Neuronal stem cell (in vitro differentiated cells): ENCODE data around the gene KIF1C.

ENCODE experiments used
- DNase-seq: peaks from one replicate; pipeline ENCODE4 v3.0.0-alpha.2; 2013; ENCODE audit warnings: low spot score
- H2AFZ ChIP-seq: one replicate; pipeline ENCODE4 v1.6.1; 2013; ENCODE audit warnings: mild to moderate bottlenecking, low read length, inconsistent platforms
- H2AK5ac ChIP-seq: 2 replicates; pipeline ENCODE4 v1.6.1; 2013; ENCODE audit warnings: low read depth, mild to moderate bottlenecking, inconsistent platforms, low read length, moderate library complexity, mixed read lengths
- H2BK120ac ChIP-seq: 2 replicates; pipeline ENCODE4 v1.6.1; 2013; ENCODE audit warnings: low read depth, mild to moderate bottlenecking, inconsistent platforms, low read length, moderate library complexity, mixed read lengths
- H2BK12ac ChIP-seq: one replicate; pipeline ENCODE4 v1.6.1; 2013; ENCODE audit warnings: low read length, inconsistent platforms
- H2BK15ac ChIP-seq: 2 replicates; pipeline ENCODE4 v1.6.1; 2013; ENCODE audit warnings: mild to moderate bottlenecking, low read length, inconsistent platforms, mixed read lengths
- H2BK5ac ChIP-seq: one replicate; pipeline ENCODE4 v1.6.1; 2013; ENCODE audit warnings: inconsistent platforms, mild to moderate bottlenecking, low read length, moderate library complexity
- H3K14ac ChIP-seq: one replicate; pipeline ENCODE4 v1.6.1; 2013; ENCODE audit warnings: low read length, inconsistent platforms
- H3K18ac ChIP-seq: 2 replicates; pipeline ENCODE4 v1.6.1; 2013; ENCODE audit warnings: low read length, inconsistent platforms
- H3K23ac ChIP-seq: 2 replicates; pipeline ENCODE4 v1.6.1; 2013; ENCODE audit warnings: low read depth, mild to moderate bottlenecking, mixed read lengths, low read length, inconsistent platforms; ENCODE audit not compliant: poor library complexity
- H3K27ac ChIP-seq: replicated peaks from 3 replicates; pipeline ENCODE4 v1.5.1; 2013; ENCODE audit warnings: low read length, inconsistent platforms
- H3K27me3 ChIP-seq, 3 experiments: 2 replicates each; pipeline ENCODE4 v1.6.1; 2013; ENCODE audit warnings: low read length in 3 of 3, mild to moderate bottlenecking in 2 of 3, inconsistent platforms in 1 of 3, low read depth in 1 of 3, mixed read lengths in 1 of 3, moderate library complexity in 1 of 3; ENCODE audit not compliant: control insufficient read depth in 3 of 3, insufficient read depth in 3 of 3
- H3K36me3 ChIP-seq, 2 donors: replicated peaks in 1 of 2; 2 replicates each; pipeline ENCODE4 v1.6.1; 2013; ENCODE audit warnings: low read length in 2 of 2; ENCODE audit not compliant: control insufficient read depth in 2 of 2, insufficient read depth in 2 of 2
- H3K4ac ChIP-seq: 2 replicates; pipeline ENCODE4 v1.6.1; 2013; ENCODE audit warnings: inconsistent platforms, mild to moderate bottlenecking, low read length, moderate library complexity
- H3K4me1 ChIP-seq, 2 donors: 1 replicate in 1 of 2; 2 replicates in 1 of 2; pipeline ENCODE4 v1.6.1; 2013; ENCODE audit warnings: low read length in 2 of 2, low read depth in 1 of 2; ENCODE audit not compliant: control insufficient read depth in 2 of 2, insufficient read depth in 1 of 2
- H3K4me2 ChIP-seq: one replicate; pipeline ENCODE4 v1.6.1; 2013; ENCODE audit warnings: mild to moderate bottlenecking, low read length, inconsistent platforms; ENCODE audit not compliant: insufficient read depth, poor library complexity, severe bottlenecking
- H3K4me3 ChIP-seq, 2 donors: 2 replicates each; pipeline ENCODE4 v1.5.1; 2013; ENCODE audit warnings: low read length in 2 of 2, mild to moderate bottlenecking in 2 of 2, inconsistent platforms in 1 of 2, moderate library complexity in 1 of 2
- H3K79me1 ChIP-seq: one replicate; pipeline ENCODE4 v1.6.1; 2013; ENCODE audit warnings: low read depth, mild to moderate bottlenecking, inconsistent platforms, low read length, moderate library complexity
- H3K9ac ChIP-seq: one replicate; pipeline ENCODE4 v1.6.1; 2013; ENCODE audit warnings: mild to moderate bottlenecking, low read depth, low read length, inconsistent platforms; ENCODE audit not compliant: poor library complexity
- H3K9me3 ChIP-seq, 2 donors: replicated peaks in 1 of 2; 2 replicates each; pipeline versions ENCODE3 to v1.6.1; 2013; ENCODE audit warnings: low read length in 2 of 2, mild to moderate bottlenecking in 2 of 2, inconsistent platforms in 1 of 2, low read depth in 1 of 2, mixed read lengths in 1 of 2, moderate library complexity in 1 of 2; ENCODE audit not compliant: control insufficient read depth in 2 of 2, insufficient read depth in 1 of 2
- H4K8ac ChIP-seq: one replicate; pipeline ENCODE4 v1.6.1; 2013; ENCODE audit warnings: low read depth, mild to moderate bottlenecking, inconsistent platforms, low read length, moderate library complexity
- H4K91ac ChIP-seq: one replicate; pipeline ENCODE4 v1.6.1; 2013; ENCODE audit warnings: low read length, low read depth, mild to moderate bottlenecking, inconsistent platforms; ENCODE audit not compliant: poor library complexity
- WGBS, 2 donors: extraction: QIAGEN DNeasy Blood & Tissue Kit; methylation state at CpG; one replicate each; pipeline ENCODE4 v1.1.7; 2013; ENCODE audit warnings: missing lambda C conversion rate in 2 of 2, mixed read lengths in 1 of 2; ENCODE audit not compliant: insufficient read length in 2 of 2, insufficient replicate concordance in 1 of 2; ENCODE audit errors: extremely low coverage in 2 of 2; 5-methylcytosine and 5-hydroxymethylcytosine counted together

The KIF1C gene

DNA sequence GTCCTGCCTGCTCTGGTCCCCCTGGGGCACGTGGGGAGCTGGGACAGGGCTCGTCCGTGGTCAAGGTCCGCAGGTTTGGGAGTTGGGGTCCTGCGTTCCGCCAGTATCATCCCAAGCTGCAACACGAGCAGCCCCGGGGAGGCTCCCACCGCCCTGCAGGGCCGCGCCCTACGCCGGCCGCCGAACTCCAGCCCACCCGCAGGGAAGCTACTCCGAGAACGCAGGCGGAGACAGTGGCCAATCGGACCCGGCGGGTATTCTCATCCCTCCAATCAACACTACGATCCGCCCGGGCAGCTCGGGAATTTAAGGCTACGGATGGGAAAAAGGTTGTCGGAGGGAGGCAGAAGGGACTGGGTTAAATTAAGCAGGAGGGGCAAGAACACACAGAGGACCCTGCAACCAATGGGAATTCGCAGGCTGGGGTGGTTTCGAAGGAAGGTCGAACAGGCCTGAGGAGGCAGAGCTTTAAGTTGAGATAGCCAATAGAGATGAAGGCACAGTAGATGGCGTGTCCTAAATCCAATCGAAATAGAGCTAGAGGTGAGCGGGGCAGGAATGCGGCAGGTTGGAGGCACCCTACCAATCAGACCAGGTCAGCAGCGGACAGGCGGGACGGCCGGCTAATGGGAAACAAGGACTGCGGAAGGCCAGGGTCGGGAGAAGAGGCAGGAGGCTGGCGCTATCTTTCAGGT, 30.8 kb upstream of the KIF1C start:
- peak overlapping the region; percentile 69 for H4K91ac ChIP-seq
- H2AFZ ChIP-seq, result peak overlapping the region; percentile 74
- peaks cover 6 to 36% of the 10 kb centered on the region in 2 donors for H3K36me3 ChIP-seq
- H3K27ac ChIP-seq, result peak overlapping the region; percentile 98
- H3K79me1 ChIP-seq, result peaks cover 2% of the 10 kb centered on the region
- H3K14ac ChIP-seq, result peak overlapping the region; percentile 90
- peaks cover 3 to 9% of the 10 kb centered on the region in 2 donors for H3K9me3 ChIP-seq
- H2BK12ac ChIP-seq, result no peak overlapping the region
- H3K4me3 ChIP-seq, result peak overlapping the region; percentile 67 to 91
- WGBS, 2 donors, result no CpG with 5 or more reads among the region's 42 CpGs
- no peak overlapping the region for H4K8ac ChIP-seq
- peak overlapping the region; percentile 99 for H2AK5ac ChIP-seq
- peak overlapping the region; percentile 97 for H3K18ac ChIP-seq
- peak overlapping the region; percentile 92 for H3K9ac ChIP-seq
- H3K4me2 ChIP-seq, result peak overlapping the region; percentile 95
- H2BK15ac ChIP-seq, result peak overlapping the region; percentile 98
- peak overlapping the region; percentile 81 for H3K23ac ChIP-seq
- peak overlapping the region; percentile 97 for H2BK5ac ChIP-seq
- H2BK120ac ChIP-seq, result peak overlapping the region; percentile 67
- peak; percentile 99 for DNase-seq
- peaks cover 6 to 15% of the 10 kb centered on the region in 2 donors for H3K4me1 ChIP-seq
- peak overlapping the region; percentile 85 for H3K4ac ChIP-seq
- H3K27me3 ChIP-seq, result no peaks in the 10 kb centered on the region

DNA sequence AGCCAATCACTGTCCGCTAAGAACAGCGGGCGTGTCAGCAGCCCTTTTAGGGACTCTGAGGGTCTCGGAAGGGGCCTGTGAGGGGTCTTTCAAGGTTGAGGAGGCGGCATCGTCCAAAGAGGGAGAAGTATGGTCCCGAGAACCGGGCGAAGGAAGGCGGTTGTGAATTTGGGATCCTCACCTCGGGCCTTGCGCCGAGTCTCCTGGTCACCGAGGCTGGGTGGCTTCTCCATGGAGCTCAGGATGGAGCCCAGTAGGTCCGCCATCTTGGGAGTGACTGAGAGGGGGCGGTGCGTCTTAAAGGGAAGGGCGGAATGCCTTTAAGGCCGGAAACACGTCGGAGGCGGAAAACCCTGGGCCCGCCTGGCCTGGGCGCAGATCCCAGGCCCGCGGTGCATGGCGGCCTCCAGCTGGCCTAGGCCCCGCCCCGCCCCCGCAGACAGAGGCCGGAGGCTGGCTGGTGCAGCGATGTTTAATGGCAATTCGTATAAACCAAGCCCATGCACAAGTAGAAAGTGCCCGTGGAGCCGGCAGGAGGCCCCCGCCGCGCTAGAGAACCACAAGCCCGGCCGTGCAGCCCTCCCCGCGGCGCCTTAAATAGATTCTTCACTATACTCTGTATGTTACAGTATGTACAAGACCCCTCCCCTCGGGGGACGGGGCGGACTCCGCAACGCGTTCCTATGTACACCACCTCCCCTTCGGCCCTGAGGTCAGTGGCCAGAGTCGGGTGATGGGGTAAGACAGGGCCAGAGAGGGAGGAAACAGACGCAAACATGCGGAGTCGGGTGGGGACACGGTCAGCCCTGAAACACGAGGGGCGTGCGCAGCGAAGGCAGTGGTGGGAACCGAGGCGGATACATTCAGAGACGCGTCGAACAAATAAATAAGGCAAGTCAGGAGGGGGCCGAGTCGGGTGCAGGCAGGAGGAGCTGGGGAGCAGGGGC, 29.9 kb upstream of the KIF1C start, which contains the start of gene SPAG7:
TSS of gene SPAG7 (minus strand) at position 279 of the 947 bp plus-strand sequence. CDS start at position 266, 13 bp downstream.
- H2BK15ac ChIP-seq, result peak within 1 kb of the TSS; percentile 98
- H3K4me3 ChIP-seq, result peak within 1 kb of the TSS; percentile 67 to 91
- no peaks in the 10 kb centered on the region for H3K27me3 ChIP-seq
- H3K9ac ChIP-seq, result peak within 1 kb of the TSS; percentile 94
- peak within 1 kb of the TSS; percentile 94 for H3K14ac ChIP-seq
- H3K18ac ChIP-seq, result peak within 1 kb of the TSS; percentile 99
- peak within 1 kb of the TSS; percentile 81 for H3K23ac ChIP-seq
- H2AFZ ChIP-seq, result peak within 1 kb of the TSS; percentile 84
- H4K91ac ChIP-seq, result peak within 1 kb of the TSS; percentile 69
- DNase-seq, result peak; percentile 99
- peaks cover 2% of the 10 kb centered on the region for H3K79me1 ChIP-seq
- peaks cover 6 to 15% of the 10 kb centered on the region in 2 donors for H3K4me1 ChIP-seq
- H2BK12ac ChIP-seq, result no peak within 1 kb of the TSS
- H2AK5ac ChIP-seq, result peak within 1 kb of the TSS; percentile 99
- peak within 1 kb of the TSS; percentile 97 for H2BK5ac ChIP-seq
- H3K36me3 ChIP-seq, result peaks cover 8 to 32% of the 10 kb centered on the region in 2 donors
- peak within 1 kb of the TSS; percentile 95 for H3K4me2 ChIP-seq
- peak within 1 kb of the TSS; percentile 90 for H3K4ac ChIP-seq
- H3K27ac ChIP-seq, result peak within 1 kb of the TSS; percentile 98
- WGBS, 2 donors, result no CpG with 5 or more reads among the region's 66 CpGs
- peaks cover 3 to 9% of the 10 kb centered on the region in 2 donors for H3K9me3 ChIP-seq
- peak within 1 kb of the TSS; percentile 67 for H2BK120ac ChIP-seq
- peak within 1 kb of the TSS; percentile 99 for H4K8ac ChIP-seq

DNA sequence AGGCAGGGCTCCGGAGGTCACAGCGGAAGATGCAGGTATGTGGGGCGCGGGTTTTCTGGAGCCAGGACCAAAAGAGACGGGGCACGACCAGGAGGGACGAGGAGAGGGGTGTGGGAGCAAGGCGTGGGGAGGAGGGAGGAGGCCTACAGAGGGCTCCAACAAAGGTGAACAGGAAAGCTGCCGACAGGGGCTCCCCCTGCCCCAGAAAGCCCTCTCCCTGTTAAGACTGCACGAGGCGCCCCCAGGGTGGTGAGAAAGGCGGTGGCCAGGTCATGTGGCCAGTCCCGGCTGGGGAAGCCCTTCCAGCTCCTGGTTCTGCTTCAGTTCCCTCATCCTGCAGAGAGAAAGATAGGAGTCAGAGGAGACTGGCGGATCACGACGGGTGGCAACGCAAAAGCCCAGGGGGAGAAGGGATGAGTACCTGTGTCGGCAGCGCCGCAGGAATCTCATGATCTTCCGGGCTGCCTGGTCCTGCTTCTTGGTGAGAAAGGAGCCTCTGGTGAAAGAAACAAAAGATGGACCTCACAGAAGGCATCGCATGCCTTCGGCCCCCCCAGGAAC, 29.2 kb upstream of the KIF1C start:
- WGBS, 2 donors, result no CpG with 5 or more reads among the region's 23 CpGs
- peaks cover 6 to 15% of the 10 kb centered on the region in 2 donors for H3K4me1 ChIP-seq
- H3K9ac ChIP-seq, result peak overlapping the region; percentile 94
- peak overlapping the region; percentile 52 for H4K8ac ChIP-seq
- no peak overlapping the region for H4K91ac ChIP-seq
- H2BK12ac ChIP-seq, result no peak overlapping the region
- H3K36me3 ChIP-seq, result peaks cover 8 to 28% of the 10 kb centered on the region in 2 donors
- peak overlapping the region; percentile 99 for H3K18ac ChIP-seq
- peak overlapping the region; percentile 96 for H2BK15ac ChIP-seq
- peak overlapping the region; percentile 82 for H3K27ac ChIP-seq
- no peaks in the 10 kb centered on the region for H3K27me3 ChIP-seq
- peak overlapping the region; percentile 81 for H3K23ac ChIP-seq
- peaks cover 3 to 9% of the 10 kb centered on the region in 2 donors for H3K9me3 ChIP-seq
- H2AK5ac ChIP-seq, result peak overlapping the region; percentile 59
- peak overlapping the region; percentile 67 to 85 for H3K4me3 ChIP-seq
- H2BK120ac ChIP-seq, result no peak overlapping the region
- no peak for DNase-seq
- H2BK5ac ChIP-seq, result peak overlapping the region; percentile 97
- H3K79me1 ChIP-seq, result peaks cover 2% of the 10 kb centered on the region
- H3K4me2 ChIP-seq, result peak overlapping the region; percentile 80
- peak overlapping the region; percentile 90 for H3K4ac ChIP-seq
- peak overlapping the region; percentile 84 for H2AFZ ChIP-seq
- peak overlapping the region; percentile 94 for H3K14ac ChIP-seq
